Ishikawa (cell line): ENCODE measurements around the gene WDR59.

Source experiments
- CEBPB ChIP-seq: IDR thresholded peaks from 2 replicates; pipeline ENCODE4 v1.6.1; 2012
- CREB1 ChIP-seq: IDR thresholded peaks from 2 replicates; pipeline ENCODE4 v1.6.1; 2012; ENCODE audit warnings: low read depth
- EGR1 ChIP-seq: IDR thresholded peaks from 2 replicates; pipeline ENCODE4 v1.6.1; 2012
- EP300 ChIP-seq: IDR thresholded peaks from 2 replicates; pipeline ENCODE4 v1.6.1; 2012; ENCODE audit warnings: borderline replicate concordance
- FOXM1 ChIP-seq: IDR thresholded peaks from 2 replicates; pipeline ENCODE4 v1.6.1; 2012; ENCODE audit warnings: low read depth, borderline replicate concordance
- NFIC ChIP-seq: IDR thresholded peaks from 2 replicates; pipeline ENCODE4 v1.6.1; 2012
- RAD21 ChIP-seq: IDR thresholded peaks from 2 replicates; pipeline ENCODE4 v1.6.1; 2012; ENCODE audit warnings: low read depth
- TAF1 ChIP-seq: IDR thresholded peaks from 2 replicates; pipeline ENCODE4 v1.6.1; 2012; ENCODE audit warnings: low read depth, mild to moderate bottlenecking
- TCF12 ChIP-seq: IDR thresholded peaks from 2 replicates; pipeline ENCODE4 v1.6.1; 2012; ENCODE audit warnings: low read depth
- TEAD4 ChIP-seq: IDR thresholded peaks from 2 replicates; pipeline ENCODE4 v1.6.1; 2012
- YY1 ChIP-seq: IDR thresholded peaks from 2 replicates; pipeline ENCODE4 v1.6.1; 2012; ENCODE audit warnings: low read depth
- ZBTB7A ChIP-seq: IDR thresholded peaks from 2 replicates; pipeline ENCODE4 v1.6.1; 2012; ENCODE audit warnings: low read depth
- TF ChIP-seq, protein P1 (sequence below): IDR thresholded peaks from 2 replicates; pipeline ENCODE4 v1.6.1; 2012
- TF ChIP-seq, protein P2 (sequence below): IDR thresholded peaks from 2 replicates; pipeline ENCODE4 v1.6.1; 2012; ENCODE audit warnings: low read depth, mild to moderate bottlenecking
- TF ChIP-seq, protein P3 (sequence below): IDR thresholded peaks from 2 replicates; pipeline ENCODE4 v1.6.1; 2012

The WDR59 gene

DNA sequence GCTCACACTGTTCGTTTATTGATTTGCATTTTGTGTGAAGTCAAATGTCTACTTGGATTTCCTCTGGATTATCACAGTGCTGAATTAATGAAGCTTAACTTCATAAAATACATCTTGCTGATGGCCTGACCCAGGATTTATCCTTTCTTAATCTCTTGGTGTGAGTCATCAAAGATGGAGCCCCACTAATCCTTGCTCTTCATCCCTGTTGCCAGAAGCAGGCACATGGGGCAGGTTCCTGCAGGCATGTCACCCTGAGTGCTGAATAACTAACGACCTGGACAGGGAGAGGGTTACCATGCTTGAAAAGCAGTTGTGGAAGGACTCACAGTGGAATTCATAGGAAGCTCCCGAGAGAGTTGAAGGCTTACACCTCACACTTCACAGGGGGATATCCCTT, 154.3 kb downstream of the WDR59 start:
- no peak for TF ChIP-seq TCF12
- no peak for TF ChIP-seq NFIC
- no peak for TF ChIP-seq FOXM1
- TF ChIP-seq YY1 = no peak
- TF ChIP-seq EP300 = no peak
- no peak for TF ChIP-seq EGR1
- TF ChIP-seq TEAD4 = no peak
- no peak for TF ChIP-seq TAF1
- TF ChIP-seq RAD21 = no peak
- TF ChIP-seq, protein P1, sequence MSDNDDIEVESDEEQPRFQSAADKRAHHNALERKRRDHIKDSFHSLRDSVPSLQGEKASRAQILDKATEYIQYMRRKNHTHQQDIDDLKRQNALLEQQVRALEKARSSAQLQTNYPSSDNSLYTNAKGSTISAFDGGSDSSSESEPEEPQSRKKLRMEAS = no peak
- TF ChIP-seq, protein P2, sequence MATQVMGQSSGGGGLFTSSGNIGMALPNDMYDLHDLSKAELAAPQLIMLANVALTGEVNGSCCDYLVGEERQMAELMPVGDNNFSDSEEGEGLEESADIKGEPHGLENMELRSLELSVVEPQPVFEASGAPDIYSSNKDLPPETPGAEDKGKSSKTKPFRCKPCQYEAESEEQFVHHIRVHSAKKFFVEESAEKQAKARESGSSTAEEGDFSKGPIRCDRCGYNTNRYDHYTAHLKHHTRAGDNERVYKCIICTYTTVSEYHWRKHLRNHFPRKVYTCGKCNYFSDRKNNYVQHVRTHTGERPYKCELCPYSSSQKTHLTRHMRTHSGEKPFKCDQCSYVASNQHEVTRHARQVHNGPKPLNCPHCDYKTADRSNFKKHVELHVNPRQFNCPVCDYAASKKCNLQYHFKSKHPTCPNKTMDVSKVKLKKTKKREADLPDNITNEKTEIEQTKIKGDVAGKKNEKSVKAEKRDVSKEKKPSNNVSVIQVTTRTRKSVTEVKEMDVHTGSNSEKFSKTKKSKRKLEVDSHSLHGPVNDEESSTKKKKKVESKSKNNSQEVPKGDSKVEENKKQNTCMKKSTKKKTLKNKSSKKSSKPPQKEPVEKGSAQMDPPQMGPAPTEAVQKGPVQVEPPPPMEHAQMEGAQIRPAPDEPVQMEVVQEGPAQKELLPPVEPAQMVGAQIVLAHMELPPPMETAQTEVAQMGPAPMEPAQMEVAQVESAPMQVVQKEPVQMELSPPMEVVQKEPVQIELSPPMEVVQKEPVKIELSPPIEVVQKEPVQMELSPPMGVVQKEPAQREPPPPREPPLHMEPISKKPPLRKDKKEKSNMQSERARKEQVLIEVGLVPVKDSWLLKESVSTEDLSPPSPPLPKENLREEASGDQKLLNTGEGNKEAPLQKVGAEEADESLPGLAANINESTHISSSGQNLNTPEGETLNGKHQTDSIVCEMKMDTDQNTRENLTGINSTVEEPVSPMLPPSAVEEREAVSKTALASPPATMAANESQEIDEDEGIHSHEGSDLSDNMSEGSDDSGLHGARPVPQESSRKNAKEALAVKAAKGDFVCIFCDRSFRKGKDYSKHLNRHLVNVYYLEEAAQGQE = no peak
- no peak for TF ChIP-seq CEBPB

DNA sequence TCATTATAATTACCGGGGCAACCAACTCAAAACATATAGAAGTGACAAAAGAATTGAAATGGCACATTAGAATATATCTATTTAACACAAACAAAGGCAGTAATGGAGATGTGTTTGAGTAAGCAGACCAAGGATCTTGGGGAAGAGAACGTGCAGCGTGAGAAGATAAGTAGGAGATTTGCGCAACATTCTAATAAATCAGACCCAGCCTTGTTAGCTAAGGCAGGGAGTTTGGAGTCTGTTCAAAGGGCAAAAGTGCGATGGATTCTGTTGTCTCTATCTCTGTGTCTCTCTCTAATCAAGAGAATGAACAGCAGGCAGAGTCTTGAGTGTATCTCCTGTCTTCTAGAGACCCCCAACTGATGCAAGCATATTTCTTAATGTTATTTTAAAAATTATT, 155.3 kb downstream of the WDR59 start:
- TF ChIP-seq YY1 (no peak), FOXM1 (no peak)

DNA sequence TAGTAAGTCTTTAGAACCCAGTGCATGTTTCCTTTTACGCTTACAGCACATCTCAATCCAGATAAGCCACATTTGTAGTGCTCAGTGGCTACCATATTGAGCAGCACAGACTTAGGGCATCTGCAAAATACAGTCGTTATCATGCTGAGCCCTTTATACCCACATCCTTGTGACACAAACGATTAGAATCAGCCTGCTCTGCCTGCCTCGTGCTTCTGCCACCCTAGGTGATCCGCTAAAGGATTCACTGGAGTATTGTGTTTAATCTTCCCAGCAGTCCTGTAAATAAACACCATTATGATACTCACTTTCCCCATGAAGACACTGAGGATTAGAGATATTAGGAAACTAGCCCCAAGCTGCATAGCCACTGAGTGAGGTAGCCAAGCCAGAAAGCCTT, 159.0 kb downstream of the WDR59 start:
- TF ChIP-seq, protein P3, sequence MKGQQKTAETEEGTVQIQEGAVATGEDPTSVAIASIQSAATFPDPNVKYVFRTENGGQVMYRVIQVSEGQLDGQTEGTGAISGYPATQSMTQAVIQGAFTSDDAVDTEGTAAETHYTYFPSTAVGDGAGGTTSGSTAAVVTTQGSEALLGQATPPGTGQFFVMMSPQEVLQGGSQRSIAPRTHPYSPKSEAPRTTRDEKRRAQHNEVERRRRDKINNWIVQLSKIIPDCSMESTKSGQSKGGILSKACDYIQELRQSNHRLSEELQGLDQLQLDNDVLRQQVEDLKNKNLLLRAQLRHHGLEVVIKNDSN = no peak
- TF ChIP-seq NFIC (no peak), CEBPB (no peak), TEAD4 (no peak), EGR1 (no peak), ZBTB7A (no peak)
- TF ChIP-seq, protein P2 = no peak

DNA sequence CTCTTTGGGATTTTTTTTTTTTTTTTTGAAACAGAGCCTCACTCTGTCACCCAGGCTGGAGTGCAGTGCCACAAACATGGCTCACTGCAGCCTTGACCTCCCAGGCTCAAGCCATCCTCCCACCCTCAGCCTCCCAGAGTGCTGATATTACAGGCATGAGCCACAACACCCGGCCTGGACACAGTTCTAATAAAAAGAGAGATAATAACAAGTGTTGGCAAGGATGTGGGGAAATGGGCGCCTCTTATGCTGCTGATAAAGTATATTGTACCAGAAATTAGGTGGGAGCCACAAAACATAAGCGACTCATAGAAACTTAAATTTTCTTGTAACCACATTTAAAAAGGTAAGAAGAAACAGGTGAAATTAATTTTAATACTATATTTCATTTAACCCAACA, 159.9 kb downstream of the WDR59 start:
- TF ChIP-seq YY1 = no peak
- no peak for TF ChIP-seq CREB1
